ENCODE measurements around the gene RNF26.

The RNF26 gene

DNA sequence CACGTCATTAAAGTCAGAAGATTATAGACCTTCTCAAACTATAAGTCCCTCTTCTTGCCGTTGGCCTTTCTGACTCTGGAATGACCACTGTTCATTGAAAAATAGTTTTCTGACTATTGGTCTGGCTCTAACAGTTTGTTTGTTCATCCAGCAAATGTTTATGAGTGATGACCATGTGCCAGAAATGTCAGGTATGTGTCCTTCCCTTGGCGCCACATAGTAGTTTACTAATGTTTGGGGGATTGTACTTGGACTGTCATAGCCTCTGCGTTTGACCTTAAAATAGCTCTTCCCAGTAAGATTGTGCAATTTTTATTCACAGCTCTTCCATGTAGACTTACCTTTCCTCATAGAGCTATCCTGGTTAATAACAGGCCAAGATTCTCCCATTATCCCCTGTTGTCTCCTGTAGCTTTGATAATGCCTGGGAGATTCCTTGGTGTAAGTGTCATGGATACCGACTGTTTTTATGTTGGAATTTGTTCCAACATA is 31.1 kb upstream of the RNF26 start:
- H3K36me3 ChIP-seq (ENCODE audit: control insufficient read depth in 2 of 2, insufficient read depth in 2 of 2, low read length in 2 of 2), result peaks cover 39 to 60% of the 10 kb centered on the region in 2 donors
- no peaks in the 10 kb centered on the region for H3K4me1 ChIP-seq (ENCODE audit: control insufficient read depth in 2 of 2, insufficient read depth in 2 of 2, low read length in 2 of 2)
- no peaks in the 10 kb centered on the region for H3K9me3 ChIP-seq (ENCODE audit: control insufficient read depth in 2 of 2, low read length in 2 of 2)
- H3K4me3 ChIP-seq (ENCODE audit: low read length in 2 of 2), result no peak overlapping the region
- H3K27ac ChIP-seq (ENCODE audit: low read depth in 2 of 2, low read length in 2 of 2), result no peak overlapping the region
- H3K9ac ChIP-seq (ENCODE audit: low read depth in 1 of 2, low read length in 2 of 2), result no peak overlapping the region
- no peaks in the 10 kb centered on the region for H3K27me3 ChIP-seq (ENCODE audit: control insufficient read depth in 2 of 2, insufficient read depth in 2 of 2, low read length in 2 of 2)

DNA sequence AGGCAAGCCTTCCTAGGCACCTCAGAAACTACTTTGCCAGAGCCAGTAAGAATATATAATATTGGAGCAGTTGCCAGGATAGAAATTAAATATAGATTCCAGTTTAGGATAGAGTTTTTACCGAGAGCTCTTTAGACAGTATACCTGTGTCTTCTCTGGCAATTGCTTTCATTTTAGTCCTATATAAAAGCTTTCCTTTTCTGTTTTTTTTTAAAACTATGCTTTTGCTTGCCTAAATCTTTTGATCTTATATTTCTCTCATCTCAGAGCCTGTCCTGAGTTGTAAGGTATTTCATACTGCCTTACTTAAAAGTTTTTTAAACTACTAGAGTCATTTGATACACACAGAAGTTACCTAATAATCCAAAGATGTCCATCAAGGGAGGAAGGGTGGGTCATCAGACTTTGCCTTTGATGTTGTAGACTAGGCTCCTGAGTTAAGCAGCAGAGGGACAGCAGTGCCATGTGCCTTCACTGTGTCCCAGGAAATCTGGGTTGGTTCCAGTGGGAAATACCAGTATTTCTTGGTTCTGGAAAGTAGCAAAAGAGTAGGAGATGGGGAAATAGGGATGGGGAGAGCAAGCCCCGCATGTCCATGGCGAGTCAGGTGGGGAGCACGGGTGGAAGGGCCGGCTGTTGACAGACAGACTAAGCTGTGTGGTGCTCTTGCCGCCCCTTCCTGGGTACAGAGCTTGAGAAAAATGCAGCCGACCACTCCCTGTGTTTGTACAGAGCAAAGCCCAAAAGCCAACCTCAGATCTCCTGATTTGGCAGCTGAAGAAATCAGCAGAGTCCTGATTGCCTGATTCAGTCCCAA is 28.6 kb upstream of the RNF26 start:
- Histone ChIP-seq H3K27ac (ENCODE audit: low read depth in 2 of 2, low read length in 2 of 2) (no peak overlapping the region), H3K4me3 (ENCODE audit: low read length in 2 of 2) (no peak overlapping the region), H3K27me3 (ENCODE audit: control insufficient read depth in 2 of 2, insufficient read depth in 2 of 2, low read length in 2 of 2) (no peaks in the 10 kb centered on the region), H3K36me3 (ENCODE audit: control insufficient read depth in 2 of 2, insufficient read depth in 2 of 2, low read length in 2 of 2) (peaks cover 16 to 38% of the 10 kb centered on the region in 2 donors), H3K9ac (ENCODE audit: low read depth in 1 of 2, low read length in 2 of 2) (no peak overlapping the region), H3K9me3 (ENCODE audit: control insufficient read depth in 2 of 2, low read length in 2 of 2) (no peaks in the 10 kb centered on the region), H3K4me1 (ENCODE audit: control insufficient read depth in 2 of 2, insufficient read depth in 2 of 2, low read length in 2 of 2) (no peaks in the 10 kb centered on the region)

DNA sequence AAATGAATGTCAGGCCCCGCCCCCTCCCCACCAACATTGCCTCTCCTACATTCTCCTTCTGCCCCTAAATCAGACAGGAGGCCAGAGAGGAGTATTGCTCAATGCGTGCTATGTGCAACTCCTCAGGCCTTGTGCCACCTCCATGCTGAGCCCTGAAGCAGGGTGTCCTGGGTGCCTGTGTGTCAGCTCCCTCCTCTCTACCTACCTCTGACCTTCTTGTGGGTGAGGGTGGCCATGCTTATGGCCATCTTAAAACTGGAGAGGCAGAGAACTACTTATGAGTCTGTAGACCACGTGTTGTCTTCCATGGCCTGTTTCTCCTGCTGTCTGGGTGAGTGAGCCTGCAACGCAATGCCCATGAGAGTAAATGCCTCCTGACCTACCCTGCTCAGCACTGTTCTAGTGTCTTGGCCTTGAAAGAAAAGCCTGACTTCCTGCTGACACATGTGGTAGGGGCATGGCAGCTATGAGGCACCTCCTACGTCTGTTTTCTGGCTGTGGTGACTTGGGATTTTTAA is 27.9 kb upstream of the RNF26 start:
- no peaks in the 10 kb centered on the region for H3K9me3 ChIP-seq (ENCODE audit: control insufficient read depth in 2 of 2, low read length in 2 of 2)
- no peaks in the 10 kb centered on the region for H3K27me3 ChIP-seq (ENCODE audit: control insufficient read depth in 2 of 2, insufficient read depth in 2 of 2, low read length in 2 of 2)
- H3K4me3 ChIP-seq (ENCODE audit: low read length in 2 of 2), result no peak overlapping the region
- H3K4me1 ChIP-seq (ENCODE audit: control insufficient read depth in 2 of 2, insufficient read depth in 2 of 2, low read length in 2 of 2), result no peaks in the 10 kb centered on the region
- H3K36me3 ChIP-seq (ENCODE audit: control insufficient read depth in 2 of 2, insufficient read depth in 2 of 2, low read length in 2 of 2), result peaks cover 14 to 32% of the 10 kb centered on the region in 2 donors
- no peak overlapping the region for H3K27ac ChIP-seq (ENCODE audit: low read depth in 2 of 2, low read length in 2 of 2)
- no peak overlapping the region for H3K9ac ChIP-seq (ENCODE audit: low read depth in 1 of 2, low read length in 2 of 2)

DNA sequence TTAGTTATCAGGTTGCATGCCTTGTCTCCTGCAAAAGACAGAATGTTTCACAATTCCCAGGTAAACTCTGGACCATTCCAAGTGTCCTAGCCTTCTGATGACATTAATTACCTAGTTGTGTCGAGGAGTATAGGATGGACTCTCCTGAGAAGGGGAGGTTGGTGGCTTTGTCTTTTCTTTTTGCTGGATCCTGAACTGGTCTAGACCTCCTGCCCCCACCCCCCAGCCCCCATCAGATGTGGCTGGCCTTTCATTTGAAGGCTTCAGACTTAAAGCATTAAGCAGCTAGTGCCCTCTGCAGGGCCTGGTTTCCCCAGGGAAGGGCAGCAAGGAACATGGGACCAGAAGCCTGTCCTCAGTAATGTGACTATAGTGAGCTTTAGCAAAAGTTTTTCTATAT is 27.1 kb upstream of the RNF26 start:
- no peak overlapping the region for H3K9ac ChIP-seq (ENCODE audit: low read depth in 1 of 2, low read length in 2 of 2)
- H3K9me3 ChIP-seq (ENCODE audit: control insufficient read depth in 2 of 2, low read length in 2 of 2), result no peaks in the 10 kb centered on the region
- no peak overlapping the region for H3K27ac ChIP-seq (ENCODE audit: low read depth in 2 of 2, low read length in 2 of 2)
- no peaks in the 10 kb centered on the region for H3K27me3 ChIP-seq (ENCODE audit: control insufficient read depth in 2 of 2, insufficient read depth in 2 of 2, low read length in 2 of 2)
- H3K36me3 ChIP-seq (ENCODE audit: control insufficient read depth in 2 of 2, insufficient read depth in 2 of 2, low read length in 2 of 2), result peaks cover 12 to 26% of the 10 kb centered on the region in 2 donors
- no peaks in the 10 kb centered on the region for H3K4me1 ChIP-seq (ENCODE audit: control insufficient read depth in 2 of 2, insufficient read depth in 2 of 2, low read length in 2 of 2)
- H3K4me3 ChIP-seq (ENCODE audit: low read length in 2 of 2), result no peak overlapping the region

DNA sequence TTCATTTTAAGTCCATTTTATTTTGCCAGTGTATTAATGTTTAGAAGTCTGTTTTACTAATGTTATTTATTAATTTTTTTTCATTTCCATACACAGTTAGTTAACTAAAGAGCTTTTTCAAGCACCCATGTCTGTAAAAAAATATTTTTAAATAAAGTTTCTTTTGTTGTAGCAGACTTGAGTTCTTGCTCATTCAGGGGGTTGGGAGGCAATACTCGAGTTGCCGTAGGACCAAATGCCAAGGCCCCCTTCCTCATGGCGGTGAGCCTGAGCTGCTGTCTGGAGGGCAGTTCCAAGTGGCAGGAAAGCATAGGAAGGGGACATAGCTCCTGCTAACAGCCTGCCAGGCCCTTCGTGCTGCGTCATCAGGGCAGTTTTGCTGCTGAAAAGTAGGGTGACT is 26.4 kb upstream of the RNF26 start:
- Histone ChIP-seq H3K4me1 (ENCODE audit: control insufficient read depth in 2 of 2, insufficient read depth in 2 of 2, low read length in 2 of 2) (no peaks in the 10 kb centered on the region), H3K36me3 (ENCODE audit: control insufficient read depth in 2 of 2, insufficient read depth in 2 of 2, low read length in 2 of 2) (peaks cover 9 to 20% of the 10 kb centered on the region in 2 donors), H3K9me3 (ENCODE audit: control insufficient read depth in 2 of 2, low read length in 2 of 2) (no peaks in the 10 kb centered on the region), H3K27me3 (ENCODE audit: control insufficient read depth in 2 of 2, insufficient read depth in 2 of 2, low read length in 2 of 2) (no peaks in the 10 kb centered on the region), H3K9ac (ENCODE audit: low read depth in 1 of 2, low read length in 2 of 2) (no peak overlapping the region), H3K27ac (ENCODE audit: low read depth in 2 of 2, low read length in 2 of 2) (no peak overlapping the region), H3K4me3 (ENCODE audit: low read length in 2 of 2) (no peak overlapping the region)

DNA sequence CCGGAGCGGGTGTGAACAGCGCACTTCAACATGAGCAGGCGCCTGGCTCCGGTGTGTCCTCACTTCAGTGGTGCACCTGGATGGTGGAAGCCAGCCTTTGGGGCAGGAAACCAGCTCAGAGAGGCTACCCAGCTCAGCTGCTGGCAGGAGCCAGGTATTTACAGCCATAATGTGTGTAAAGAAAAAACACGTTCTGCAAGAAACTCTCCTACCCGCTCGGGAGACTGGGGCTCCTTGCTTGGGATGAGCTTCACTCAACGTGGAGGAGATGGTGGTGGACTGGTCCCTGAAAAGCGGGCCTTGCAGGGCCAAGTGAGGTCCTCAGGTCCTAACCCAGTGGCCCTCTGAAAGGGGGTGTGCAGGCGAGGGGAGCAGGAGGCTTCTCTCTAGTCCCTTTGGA is 24.9 kb upstream of the RNF26 start:
- H3K4me1 ChIP-seq (ENCODE audit: control insufficient read depth in 2 of 2, insufficient read depth in 2 of 2, low read length in 2 of 2), result no peaks in the 10 kb centered on the region
- no peaks in the 10 kb centered on the region for H3K27me3 ChIP-seq (ENCODE audit: control insufficient read depth in 2 of 2, insufficient read depth in 2 of 2, low read length in 2 of 2)
- H3K9ac ChIP-seq (ENCODE audit: low read depth in 1 of 2, low read length in 2 of 2), result no peak overlapping the region
- H3K9me3 ChIP-seq (ENCODE audit: control insufficient read depth in 2 of 2, low read length in 2 of 2), result no peaks in the 10 kb centered on the region
- H3K27ac ChIP-seq (ENCODE audit: low read depth in 2 of 2, low read length in 2 of 2), result no peak overlapping the region
- H3K4me3 ChIP-seq (ENCODE audit: low read length in 2 of 2), result no peak overlapping the region
- H3K36me3 ChIP-seq (ENCODE audit: control insufficient read depth in 2 of 2, insufficient read depth in 2 of 2, low read length in 2 of 2), result peaks cover 0 to 6% of the 10 kb centered on the region in 2 donors

DNA sequence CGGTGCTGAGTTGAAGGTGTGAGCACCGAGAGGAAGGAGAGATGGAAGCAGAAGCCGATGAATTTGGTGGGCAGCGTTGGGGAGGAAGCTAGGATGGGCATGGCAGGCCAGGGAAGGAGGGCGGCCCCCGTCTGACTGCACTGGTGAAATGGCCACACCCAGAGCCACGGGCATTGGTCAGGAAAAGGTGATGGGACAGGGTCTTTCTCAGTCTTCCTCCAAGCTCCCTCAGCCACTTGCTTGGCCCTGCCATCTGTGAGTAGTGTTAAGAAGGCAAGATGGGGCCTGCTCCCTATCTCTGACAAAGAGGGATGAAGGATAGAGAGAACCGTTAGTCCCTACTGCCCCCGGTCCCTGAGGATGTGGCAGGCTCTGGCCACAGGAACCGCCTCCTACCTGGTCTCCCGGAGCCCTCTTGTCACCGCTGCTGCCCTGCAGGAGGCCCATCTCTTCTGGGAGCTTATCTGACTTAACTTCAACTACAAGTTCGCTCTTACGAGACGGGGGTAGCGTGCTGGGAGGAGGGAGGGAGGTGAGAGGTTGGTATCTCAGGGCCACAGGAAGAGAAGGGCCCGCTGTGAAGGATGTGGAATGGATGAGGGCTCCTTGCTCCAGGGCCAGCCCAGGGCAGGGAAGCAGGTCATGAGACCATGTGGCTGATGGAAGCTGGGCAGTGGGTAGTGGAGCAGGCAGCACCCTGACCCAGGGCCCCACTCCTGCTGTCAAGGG is 24.2 kb upstream of the RNF26 start:
- H3K27me3 ChIP-seq (ENCODE audit: control insufficient read depth in 2 of 2, insufficient read depth in 2 of 2, low read length in 2 of 2), result peaks cover 3 to 6% of the 10 kb centered on the region in 2 donors
- no peak overlapping the region for H3K27ac ChIP-seq (ENCODE audit: low read depth in 2 of 2, low read length in 2 of 2)
- peaks cover 0 to 6% of the 10 kb centered on the region in 2 donors for H3K36me3 ChIP-seq (ENCODE audit: control insufficient read depth in 2 of 2, insufficient read depth in 2 of 2, low read length in 2 of 2)
- no peak overlapping the region for H3K9ac ChIP-seq (ENCODE audit: low read depth in 1 of 2, low read length in 2 of 2)
- no peak overlapping the region for H3K4me3 ChIP-seq (ENCODE audit: low read length in 2 of 2)
- no peaks in the 10 kb centered on the region for H3K9me3 ChIP-seq (ENCODE audit: control insufficient read depth in 2 of 2, low read length in 2 of 2)
- H3K4me1 ChIP-seq (ENCODE audit: control insufficient read depth in 2 of 2, insufficient read depth in 2 of 2, low read length in 2 of 2), result peaks cover 0 to 3% of the 10 kb centered on the region in 2 donors

DNA sequence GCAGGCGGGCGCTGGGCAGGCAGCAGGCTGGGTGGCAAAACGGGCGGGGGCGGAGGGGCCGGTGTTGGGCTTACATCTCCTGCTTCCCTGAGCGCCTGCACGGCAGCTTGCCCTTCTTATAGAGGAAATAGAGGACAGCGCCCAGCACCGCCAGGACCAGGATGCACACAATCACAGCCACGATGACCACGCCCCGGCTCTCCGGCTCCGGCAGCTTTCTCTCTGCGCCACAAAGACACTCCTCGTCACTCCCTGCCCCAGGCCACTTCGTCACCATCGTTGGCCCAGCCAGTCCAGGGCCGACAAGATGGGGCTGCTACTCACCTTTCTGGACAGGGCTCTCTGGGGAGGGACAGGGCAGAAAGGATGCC is 23.7 kb upstream of the RNF26 start:
- Histone ChIP-seq H3K4me1 (ENCODE audit: control insufficient read depth in 2 of 2, insufficient read depth in 2 of 2, low read length in 2 of 2) (peaks cover 4 to 8% of the 10 kb centered on the region in 2 donors), H3K36me3 (ENCODE audit: control insufficient read depth in 2 of 2, insufficient read depth in 2 of 2, low read length in 2 of 2) (peaks cover 0 to 6% of the 10 kb centered on the region in 2 donors), H3K27me3 (ENCODE audit: control insufficient read depth in 2 of 2, insufficient read depth in 2 of 2, low read length in 2 of 2) (peaks cover 4 to 11% of the 10 kb centered on the region in 2 donors), H3K9me3 (ENCODE audit: control insufficient read depth in 2 of 2, low read length in 2 of 2) (no peaks in the 10 kb centered on the region), H3K9ac (ENCODE audit: low read depth in 1 of 2, low read length in 2 of 2) (no peak overlapping the region), H3K4me3 (ENCODE audit: low read length in 2 of 2) (no peak overlapping the region), H3K27ac (ENCODE audit: low read depth in 2 of 2, low read length in 2 of 2) (no peak overlapping the region)

DNA sequence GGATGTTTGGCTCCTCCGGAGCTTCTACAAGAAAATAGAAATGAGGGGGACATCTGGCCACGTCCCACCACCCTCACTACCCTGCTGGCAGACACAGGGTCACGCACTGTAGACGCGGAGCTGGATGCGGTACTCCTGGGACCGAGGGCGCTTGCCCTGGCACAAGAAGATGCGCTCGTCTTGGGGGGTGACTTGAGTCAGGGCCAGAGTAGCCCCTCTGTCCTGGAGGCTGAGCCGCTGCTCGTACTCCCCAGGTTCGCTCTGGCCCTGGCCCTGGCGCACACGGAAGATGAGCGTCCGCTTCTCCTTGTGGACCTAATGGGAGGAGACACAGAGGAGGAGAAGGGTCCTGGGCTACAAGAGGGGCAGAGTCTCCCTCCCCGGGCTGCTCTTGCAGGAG is 19.6 kb upstream of the RNF26 start:
- H3K9ac ChIP-seq (ENCODE audit: low read depth in 1 of 2, low read length in 2 of 2), result peak overlapping the region in 1 of 2 donors; percentile 27
- H3K4me1 ChIP-seq (ENCODE audit: control insufficient read depth in 2 of 2, insufficient read depth in 2 of 2, low read length in 2 of 2), result peaks cover 10 to 32% of the 10 kb centered on the region in 2 donors

More for the DNA sequence above, 19.6 kb upstream of the RNF26 start:
- no peak overlapping the region for H3K4me3 ChIP-seq (ENCODE audit: low read length in 2 of 2)
- no peaks in the 10 kb centered on the region for H3K9me3 ChIP-seq (ENCODE audit: control insufficient read depth in 2 of 2, low read length in 2 of 2)
- no peaks in the 10 kb centered on the region for H3K36me3 ChIP-seq (ENCODE audit: control insufficient read depth in 2 of 2, insufficient read depth in 2 of 2, low read length in 2 of 2)
- H3K27ac ChIP-seq (ENCODE audit: low read depth in 2 of 2, low read length in 2 of 2), result peak overlapping the region in 1 of 2 donors; percentile 68
- H3K27me3 ChIP-seq (ENCODE audit: control insufficient read depth in 2 of 2, insufficient read depth in 2 of 2, low read length in 2 of 2), result peaks cover 18 to 37% of the 10 kb centered on the region in 2 donors
